Hepatocyte (in vitro differentiated cells): ENCODE data around the gene SLC9A4.

Source experiments
- EZH2 ChIP-seq: fragments of 200-600 bp; sonication (generic); IDR thresholded peaks from 2 replicates; pipeline ENCODE4 v1.6.1; 2016; ENCODE audit warnings: antibody characterized with exemption, mild to moderate bottlenecking, borderline replicate concordance
- TF ChIP-seq, protein P1 (sequence below): fragments of 200-600 bp; sonication (generic); IDR thresholded peaks from 2 replicates; pipeline ENCODE4 v1.5.1; 2016; ENCODE audit warnings: antibody characterized with exemption, mild to moderate bottlenecking; ENCODE audit not compliant: poor library complexity

DNA sequence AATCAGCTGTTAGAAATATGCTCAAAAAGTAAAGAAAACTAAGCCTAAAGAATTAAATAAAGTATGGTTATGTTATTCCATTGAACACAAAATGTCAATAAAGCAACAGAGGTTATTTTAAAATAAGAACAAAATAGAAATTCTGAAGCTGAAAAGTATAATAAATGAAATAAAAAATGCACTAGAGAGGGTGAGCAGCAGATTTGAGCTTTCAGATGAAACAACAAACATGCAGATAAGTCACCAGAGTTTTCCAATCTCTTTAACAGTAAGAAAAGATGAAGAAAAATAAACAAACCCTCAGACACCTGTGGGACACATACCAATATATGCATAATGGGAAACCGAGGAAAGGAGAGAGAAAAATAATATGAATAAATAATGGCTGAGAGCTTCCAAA lies 76.0 kb downstream of the SLC9A4 start:
- TF ChIP-seq, protein P1, sequence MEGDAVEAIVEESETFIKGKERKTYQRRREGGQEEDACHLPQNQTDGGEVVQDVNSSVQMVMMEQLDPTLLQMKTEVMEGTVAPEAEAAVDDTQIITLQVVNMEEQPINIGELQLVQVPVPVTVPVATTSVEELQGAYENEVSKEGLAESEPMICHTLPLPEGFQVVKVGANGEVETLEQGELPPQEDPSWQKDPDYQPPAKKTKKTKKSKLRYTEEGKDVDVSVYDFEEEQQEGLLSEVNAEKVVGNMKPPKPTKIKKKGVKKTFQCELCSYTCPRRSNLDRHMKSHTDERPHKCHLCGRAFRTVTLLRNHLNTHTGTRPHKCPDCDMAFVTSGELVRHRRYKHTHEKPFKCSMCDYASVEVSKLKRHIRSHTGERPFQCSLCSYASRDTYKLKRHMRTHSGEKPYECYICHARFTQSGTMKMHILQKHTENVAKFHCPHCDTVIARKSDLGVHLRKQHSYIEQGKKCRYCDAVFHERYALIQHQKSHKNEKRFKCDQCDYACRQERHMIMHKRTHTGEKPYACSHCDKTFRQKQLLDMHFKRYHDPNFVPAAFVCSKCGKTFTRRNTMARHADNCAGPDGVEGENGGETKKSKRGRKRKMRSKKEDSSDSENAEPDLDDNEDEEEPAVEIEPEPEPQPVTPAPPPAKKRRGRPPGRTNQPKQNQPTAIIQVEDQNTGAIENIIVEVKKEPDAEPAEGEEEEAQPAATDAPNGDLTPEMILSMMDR: no peak
- TF ChIP-seq EZH2: no peak
